ENCODE measurements around the gene TBC1D26.
"Not testable (repeated sequence)": the region's sequence is repeated elsewhere in the genome, so short reads cannot be mapped to it uniquely, and the experiment has no call there.

GRCh38 chr17:15687494-15687893, 44.6 kb upstream of the TBC1D26 start:
- TF ChIP-seq YY1 (IDR thresholded peaks at IDR 0.05; ENCODE audit: insufficient read depth, insufficient read length); ZNF274 (IDR thresholded peaks at IDR 0.05; ENCODE audit: low read depth, low read length); SUZ12 (IDR thresholded peaks at IDR 0.05; ENCODE audit: extremely low read depth, insufficient read depth, insufficient read length): not testable (repeated sequence)
